GM12892 (cell line): ENCODE results near the gene ITIH4. TPM values are rescaled to one million over a fixed set of nuclear protein-coding genes. Genes with fewer than 3 reads are reported as not detected.

Source experiments
- DNase-seq: peaks from one replicate; pipeline ENCODE4 v3.0.0; 2011; ENCODE audit not compliant: insufficient read length
- FAIRE-seq: peaks from 2 replicates; lab custom pipeline; 2011; peaks lifted over from hg19 to GRCh38; lab: Jason Lieb, UNC
- POLR2A ChIP-seq: IDR thresholded peaks from 2 replicates; pipeline ENCODE4 v1.6.1; 2011; ENCODE audit warnings: low read depth, low read length, control low read depth
- POLR2AphosphoS5 ChIP-seq: IDR thresholded peaks from 2 replicates; pipeline ENCODE4 v1.6.1; 2011; ENCODE audit warnings: low read depth, low read length, control low read depth
- TAF1 ChIP-seq: IDR thresholded peaks from 2 replicates; pipeline ENCODE4 v1.6.1; 2011; ENCODE audit warnings: low read depth, mild to moderate bottlenecking, control low read depth, low read length, borderline replicate concordance
- polyA plus RNA-seq: library from polyadenylated mRNA; unstranded; fragments of >200 nt; gene quantifications from one replicate; pipeline ENCODE4 v1.2.1, GENCODE V29; 2012; ENCODE audit warnings: missing spikeins, inconsistent platforms; ENCODE audit not compliant: missing spikeins

ITIH4 gene
- 0.78 TPM for polyA plus RNA-seq

DNA sequence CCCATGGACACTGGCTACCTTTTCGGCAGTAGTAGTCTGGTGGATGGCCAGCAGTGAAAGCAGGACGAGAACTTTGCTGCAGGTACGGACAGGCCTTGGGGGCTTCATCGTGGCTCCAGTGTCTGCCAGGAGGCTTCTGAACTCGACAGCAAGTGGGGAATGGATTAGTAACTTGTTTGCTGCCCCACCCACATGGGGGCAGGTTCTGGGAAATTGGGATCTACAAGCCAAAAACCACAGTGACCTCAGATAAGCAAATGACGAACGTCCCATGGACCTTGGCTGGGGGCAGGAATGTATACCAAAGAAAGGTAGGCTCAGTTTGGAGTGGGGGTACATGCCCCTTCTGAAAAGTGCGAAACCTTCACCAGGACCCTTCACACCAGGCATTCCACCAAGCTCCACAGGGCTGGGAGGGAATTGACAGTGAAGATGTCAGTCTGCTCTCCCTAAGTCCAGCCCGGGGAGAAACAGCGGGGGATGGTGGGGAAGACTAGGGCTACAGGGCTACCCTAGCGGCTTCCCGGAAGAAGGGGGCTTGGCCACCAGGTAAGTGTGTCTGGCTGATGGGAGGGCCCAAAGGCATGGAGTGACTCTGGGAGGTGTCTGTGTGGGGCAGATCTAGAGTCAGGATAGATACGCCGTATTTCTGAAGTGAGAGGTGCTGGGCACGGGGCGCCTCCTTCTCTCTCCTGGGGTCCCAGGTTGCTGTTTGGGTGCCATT lies at the start of gene ITIH4:
Gene ITIH4 (minus strand): TSS at position 138 of the 724 bp plus-strand sequence. CDS start 30 bp downstream, at position 108.
- DNase-seq: no peak
- FAIRE-seq: no peak
- TF ChIP-seq POLR2AphosphoS5: no peak
- TF ChIP-seq TAF1: no peak
- TF ChIP-seq POLR2A: no peak

DNA sequence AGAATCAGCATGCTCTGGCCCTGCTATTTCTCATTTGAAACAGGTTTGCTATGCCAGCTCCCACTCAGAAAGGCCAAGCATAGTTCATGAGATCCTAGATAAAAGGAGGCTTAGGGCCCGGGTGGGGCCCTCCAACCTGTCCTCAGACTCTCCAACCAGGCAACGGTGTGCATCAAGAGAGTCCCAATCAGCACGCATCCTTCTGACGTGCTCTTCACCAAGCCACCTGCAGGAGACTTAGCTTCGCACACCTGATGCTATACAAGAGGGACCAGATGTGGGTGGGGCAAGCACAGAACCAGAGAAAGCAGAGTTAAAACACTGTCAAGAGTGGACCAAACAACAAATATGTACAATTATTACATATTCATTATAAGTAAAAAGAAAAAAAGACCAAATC lies 49.6 kb upstream of the ITIH4 start:
- TF ChIP-seq TAF1: no peak
- no peak for TF ChIP-seq POLR2AphosphoS5
- no peak for TF ChIP-seq POLR2A
- peak; percentile 85 for FAIRE-seq
- DNase-seq: no peak

DNA sequence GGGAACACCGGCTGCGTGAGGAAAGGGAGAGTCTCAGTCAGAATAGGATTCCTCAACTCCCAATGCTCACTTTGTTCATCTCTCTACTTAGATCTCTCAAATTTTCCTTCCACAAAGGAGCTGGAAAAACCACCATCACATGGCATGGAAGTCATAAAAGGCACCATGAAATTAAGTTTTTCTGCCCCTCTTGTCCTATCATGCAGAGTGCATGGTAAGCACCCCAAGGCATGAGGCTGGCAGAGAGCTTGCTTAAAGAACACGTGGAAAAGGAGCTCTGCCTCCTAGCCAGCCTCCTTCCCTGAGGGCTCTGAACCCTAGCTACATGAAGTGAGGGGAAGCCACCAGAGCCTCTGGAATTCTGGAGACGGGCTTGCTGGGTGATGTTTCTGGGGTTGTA lies 49.1 kb upstream of the ITIH4 start:
- TF ChIP-seq POLR2AphosphoS5 (no peak), POLR2A (no peak), TAF1 (no peak)
- FAIRE-seq (no peak), DNase-seq (no peak)

DNA sequence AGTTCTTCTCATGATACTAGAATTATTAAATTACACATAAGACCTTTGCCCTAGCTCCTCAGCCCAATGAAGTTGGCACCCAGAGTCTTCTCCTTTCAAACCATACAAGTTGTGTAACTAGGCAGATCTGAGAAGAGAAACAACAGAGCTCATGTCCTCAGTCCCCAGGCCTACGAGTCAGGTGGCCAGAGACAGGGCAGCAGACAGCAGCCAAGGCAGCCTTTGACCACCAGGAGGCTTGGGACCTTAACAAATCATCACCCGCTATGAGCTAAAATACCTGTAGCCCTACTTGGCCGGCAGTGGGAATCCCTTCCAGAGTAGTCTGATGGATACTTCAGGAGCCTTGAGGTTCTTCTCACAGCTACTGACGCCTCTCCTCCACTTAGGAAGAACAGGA lies 48.6 kb upstream of the ITIH4 start:
- TF ChIP-seq TAF1 (no peak), POLR2A (no peak), POLR2AphosphoS5 (no peak)
- DNase-seq (no peak), FAIRE-seq (no peak)

DNA sequence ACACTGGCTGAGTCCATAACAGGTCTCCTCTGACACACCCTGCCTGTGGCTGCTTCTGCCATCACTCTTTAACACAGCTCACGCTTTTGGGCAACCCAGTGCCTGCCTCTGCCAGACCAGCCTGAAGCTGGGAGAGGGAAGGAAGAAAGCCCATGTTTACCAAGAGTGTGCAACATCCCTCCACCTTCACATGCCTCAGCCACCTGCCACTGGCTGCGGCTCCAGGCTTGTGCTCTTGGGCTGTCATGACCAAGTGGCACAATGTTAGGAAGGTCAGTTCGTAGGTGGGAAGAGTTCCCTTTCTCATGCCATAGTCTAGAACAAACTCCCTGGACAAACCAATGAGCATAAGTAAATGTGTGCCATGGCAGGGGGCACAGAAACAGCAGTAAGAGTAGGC lies 46.6 kb upstream of the ITIH4 start:
- no peak for TF ChIP-seq POLR2A
- TF ChIP-seq POLR2AphosphoS5: no peak
- TF ChIP-seq TAF1: no peak
- DNase-seq: no peak
- no peak for FAIRE-seq

DNA sequence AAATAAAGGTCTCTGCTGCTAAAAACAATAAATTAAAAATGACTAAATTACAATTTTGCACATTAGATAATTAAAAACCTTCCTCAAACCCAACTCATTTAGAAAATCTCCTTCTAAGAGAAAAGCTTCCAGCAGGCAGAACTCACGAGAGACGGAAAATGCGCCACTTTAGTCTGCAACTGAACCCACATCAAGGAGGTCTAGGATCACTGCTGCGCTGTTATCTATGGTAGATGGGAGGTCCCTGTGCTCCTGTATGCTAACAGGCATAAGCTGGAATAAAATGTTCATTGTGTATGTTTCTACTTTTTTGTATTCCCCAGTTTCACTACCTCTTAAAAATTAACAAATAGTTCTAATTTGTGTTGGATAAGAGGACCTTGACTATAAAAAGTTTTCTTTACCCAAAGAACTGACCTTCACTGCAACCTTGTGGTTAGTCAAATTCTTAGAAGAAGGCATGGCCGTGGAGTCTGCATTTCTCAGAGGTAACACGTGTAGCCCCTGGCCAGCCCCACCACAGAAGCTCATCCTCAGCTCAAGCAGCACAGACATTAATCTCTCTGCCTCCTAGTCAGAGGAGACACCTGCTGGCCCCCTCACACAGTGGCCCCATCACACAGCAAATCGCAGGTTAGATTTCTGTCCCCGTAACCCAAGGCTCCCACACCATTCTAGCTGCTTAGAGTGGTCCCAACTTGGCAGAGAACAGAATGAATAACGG lies 44.6 kb upstream of the ITIH4 start:
- TF ChIP-seq POLR2A (no peak), TAF1 (no peak), POLR2AphosphoS5 (no peak)
- DNase-seq: no peak
- no peak for FAIRE-seq

DNA sequence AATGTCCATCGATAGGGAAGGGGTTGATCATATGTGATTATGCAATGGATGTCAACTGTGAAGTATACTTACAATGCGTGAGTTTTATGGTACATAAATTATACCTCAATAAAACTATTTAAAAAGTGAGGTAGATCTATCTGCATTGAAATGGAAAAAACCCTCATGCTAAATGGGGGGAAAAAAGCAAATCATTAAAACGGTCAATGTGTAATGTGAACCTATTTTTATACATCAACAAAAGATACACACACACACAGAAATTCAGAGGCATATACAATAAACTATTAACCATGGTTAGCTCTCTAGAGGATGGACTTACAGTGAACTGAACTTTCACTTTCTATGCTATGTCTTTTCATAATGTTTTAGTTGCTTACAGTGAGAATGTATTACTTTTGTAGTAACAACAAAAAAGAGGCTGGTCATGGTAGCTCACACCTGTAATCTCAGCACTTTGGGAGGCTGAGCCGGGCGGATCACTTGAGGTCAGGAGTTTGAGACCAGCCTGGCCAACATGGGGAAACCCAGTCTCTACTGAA lies 43.8 kb upstream of the ITIH4 start:
- TF ChIP-seq POLR2A (no peak), TAF1 (no peak)
- FAIRE-seq (peak; percentile 33), DNase-seq (no peak)

DNA sequence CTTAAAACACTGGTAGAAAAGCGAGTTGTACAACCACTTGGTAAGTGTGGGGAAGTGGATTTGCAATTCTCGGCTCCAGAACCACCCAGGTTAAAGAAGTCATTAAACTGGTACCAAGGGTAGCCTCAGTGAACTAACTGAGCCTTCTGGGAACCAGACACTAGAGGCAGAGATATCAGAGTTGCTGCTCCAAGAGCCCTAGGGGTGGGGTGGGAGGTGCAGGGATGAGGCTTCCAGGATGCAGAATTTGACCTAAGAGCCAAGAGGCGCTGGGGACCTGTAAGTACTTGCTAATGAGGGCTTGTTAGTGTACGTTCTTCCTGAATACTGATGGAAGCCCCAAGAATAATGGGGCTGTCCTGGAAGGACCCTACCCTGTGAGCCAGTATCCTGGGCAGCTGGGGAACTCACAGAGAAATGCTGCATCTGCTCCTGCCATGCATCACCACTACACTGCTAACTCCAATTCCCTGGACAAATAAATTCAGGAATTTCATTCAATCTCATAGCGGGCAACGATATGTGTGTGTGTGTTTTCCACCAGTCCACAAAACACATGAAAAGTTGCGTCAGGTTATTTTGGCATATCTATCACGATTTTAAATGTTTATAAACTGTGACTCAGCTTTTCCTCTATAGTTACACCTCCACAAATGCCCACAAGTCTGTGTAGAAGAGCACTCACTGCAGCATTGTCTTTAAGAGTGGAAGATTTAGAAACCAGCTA lies 43.1 kb upstream of the ITIH4 start:
- FAIRE-seq (no peak), DNase-seq (no peak)
- TF ChIP-seq POLR2A: no peak
- TF ChIP-seq POLR2AphosphoS5: no peak
- no peak for TF ChIP-seq TAF1

DNA sequence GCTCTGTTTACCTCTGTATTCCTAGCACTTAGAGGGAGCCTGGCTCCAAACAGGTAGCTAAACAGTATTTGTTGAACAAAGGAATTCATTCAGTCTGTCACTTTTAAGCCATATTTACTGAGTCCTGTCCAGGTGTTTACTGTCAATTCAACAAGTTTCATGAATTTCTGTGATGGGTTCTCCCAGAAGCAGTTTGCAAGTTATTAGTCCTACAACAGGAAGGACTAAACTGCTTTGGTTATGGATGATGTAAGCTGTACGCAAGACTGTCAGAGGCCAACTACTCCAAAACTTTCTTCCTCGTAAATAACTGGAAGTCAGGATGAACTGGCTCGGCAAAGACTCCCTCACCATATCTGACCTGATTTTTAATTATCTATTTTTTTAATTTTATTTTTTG lies 41.8 kb upstream of the ITIH4 start:
- no peak for DNase-seq
- FAIRE-seq: no peak
- TF ChIP-seq POLR2A: no peak
- TF ChIP-seq POLR2AphosphoS5: no peak
- no peak for TF ChIP-seq TAF1

DNA sequence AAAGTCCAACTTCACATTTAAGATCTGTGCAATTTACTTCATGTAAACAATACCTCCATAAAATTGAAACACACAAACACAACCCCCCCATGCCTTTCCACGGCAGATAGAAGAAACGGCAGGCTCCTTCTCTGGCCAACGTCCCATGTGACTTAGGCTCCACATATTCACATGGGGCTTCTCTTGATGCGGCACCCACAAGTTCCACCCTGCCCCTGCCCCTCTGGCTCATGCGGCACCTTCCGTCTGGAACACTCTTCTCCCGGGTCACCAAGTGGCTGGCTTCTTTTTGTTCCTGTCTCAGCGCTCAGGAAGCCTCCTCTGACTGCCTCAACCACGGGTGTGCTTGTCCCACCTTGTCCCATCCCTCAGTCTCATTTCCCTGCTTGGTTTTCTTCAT lies 41.3 kb upstream of the ITIH4 start:
- TF ChIP-seq TAF1 (no peak), POLR2AphosphoS5 (no peak), POLR2A (no peak)
- FAIRE-seq: no peak
- no peak for DNase-seq

DNA sequence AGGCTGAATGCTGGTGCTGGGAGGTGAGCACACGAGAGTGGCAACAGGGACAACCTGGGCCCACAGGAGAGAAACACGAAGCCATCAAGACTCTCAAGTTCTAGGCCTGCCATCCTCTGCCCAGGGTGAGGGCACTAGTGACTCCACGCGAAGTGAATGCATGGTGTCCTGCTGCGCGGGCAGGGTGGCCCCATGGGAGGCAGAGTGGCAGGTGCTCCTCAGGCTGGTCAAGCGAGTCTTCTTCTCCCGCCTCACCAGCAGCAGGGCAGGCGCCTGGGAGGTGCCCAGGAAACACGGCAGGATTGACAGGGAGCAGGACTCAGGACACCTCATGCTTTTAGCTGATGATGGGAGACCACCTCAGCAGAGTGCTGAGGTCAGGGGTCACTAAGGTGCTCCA lies 40.0 kb upstream of the ITIH4 start:
- FAIRE-seq: no peak

More for the DNA sequence above, 40.0 kb upstream of the ITIH4 start:
- DNase-seq: no peak
- TF ChIP-seq POLR2AphosphoS5 (no peak), TAF1 (no peak), POLR2A (no peak)
